HG02885 (cell line): ENCODE data around the gene STIM2.

Experiments used
- ATAC-seq: cut with Tn5 transposase; IDR thresholded peaks from one replicate; pipeline ENCODE4 v1.9.1; 2021; ENCODE audit warnings: mild to moderate bottlenecking; ENCODE audit not compliant: unreplicated experiment, poor library complexity

The STIM2 gene

GRCh38 chr4:26866781-26867180 lies 6.1 kb downstream of the STIM2 start:
- ATAC-seq = no peak

GRCh38 chr4:26867914-26868684 lies 7.5 kb downstream of the STIM2 start:
- ATAC-seq = no peak

DNA sequence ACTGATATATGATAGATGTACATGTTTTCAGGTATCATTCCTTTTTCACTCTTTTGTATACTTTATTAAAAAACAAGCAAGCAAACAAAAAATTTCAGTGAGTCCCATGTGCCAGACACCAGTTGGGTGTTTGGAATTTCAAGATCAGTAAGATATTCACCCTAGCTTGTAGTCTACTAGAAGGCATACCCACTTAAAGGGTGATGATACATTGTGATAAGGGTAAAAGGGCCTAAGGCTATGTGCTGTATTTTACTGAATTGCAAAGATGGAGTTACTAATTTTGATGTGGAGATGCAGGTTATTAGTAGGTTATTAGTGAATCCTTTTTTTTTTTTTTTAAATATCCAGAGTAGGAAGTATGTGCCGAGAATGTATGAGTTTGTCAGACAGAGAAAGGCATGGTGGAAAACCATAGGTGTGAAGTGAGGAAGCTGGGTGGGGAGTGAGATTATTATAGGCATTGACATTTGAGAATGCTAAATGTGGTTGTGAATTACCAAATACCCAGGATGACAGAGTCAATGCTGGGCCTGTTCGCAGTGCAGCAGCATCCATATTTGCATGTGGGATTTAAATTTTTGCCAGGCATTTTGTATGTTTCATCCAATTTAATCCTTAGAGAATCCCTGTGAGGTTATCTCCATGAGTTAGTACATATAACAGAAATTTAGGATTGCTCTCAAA lies 10.1 kb downstream of the STIM2 start:
- ATAC-seq = no peak

DNA sequence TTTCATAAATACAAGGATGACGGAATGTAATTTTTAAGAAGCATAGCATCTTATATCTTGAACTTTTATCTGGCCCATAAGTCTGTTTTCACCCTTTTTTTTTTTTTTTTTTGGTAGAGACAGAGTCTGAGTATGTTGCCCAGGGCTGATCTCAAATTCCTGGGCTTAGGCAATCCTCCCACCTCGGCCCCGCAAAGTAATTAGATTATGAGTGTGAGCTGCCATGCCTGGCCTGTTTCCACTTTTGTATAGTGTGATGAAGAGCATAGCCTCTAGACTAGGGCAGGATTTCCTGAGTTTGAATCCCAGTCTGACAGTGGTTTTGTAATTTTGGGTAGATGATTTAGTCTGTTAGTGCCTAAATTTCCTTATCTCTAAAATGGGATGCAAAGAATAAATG lies 11.0 kb downstream of the STIM2 start:
- ATAC-seq = no peak

DNA sequence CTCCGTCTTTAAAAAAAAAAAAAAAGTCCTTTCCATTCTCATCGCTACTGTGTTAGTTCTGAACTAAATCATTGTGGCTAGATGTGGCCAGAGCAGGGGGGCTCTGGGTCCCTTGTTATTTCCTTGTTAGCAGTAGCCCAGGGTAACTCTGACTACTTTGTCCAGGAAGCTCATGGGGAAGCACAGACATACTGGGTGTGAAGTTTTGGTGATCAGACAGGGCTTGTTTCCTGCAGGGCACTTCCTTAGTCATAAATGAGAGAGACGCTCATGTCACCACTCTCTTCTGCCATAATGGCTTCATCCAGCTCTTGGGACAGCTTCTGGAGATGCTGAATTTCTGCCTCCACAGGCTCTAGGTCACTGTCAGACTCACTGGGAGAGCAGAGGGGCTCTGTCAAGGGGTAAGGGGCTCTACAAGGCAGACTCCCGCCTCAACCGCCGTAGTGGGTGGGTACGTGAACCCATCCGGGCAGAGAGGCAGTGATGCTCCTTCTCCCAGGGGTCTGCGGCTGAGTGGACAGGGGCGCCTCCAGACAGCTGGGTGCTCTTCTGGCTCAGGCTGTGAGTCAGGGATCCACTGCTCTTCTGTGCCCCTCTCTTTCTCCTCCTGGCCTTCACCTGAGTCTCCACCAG lies 12.9 kb downstream of the STIM2 start:
- peak; percentile 63 for ATAC-seq

DNA sequence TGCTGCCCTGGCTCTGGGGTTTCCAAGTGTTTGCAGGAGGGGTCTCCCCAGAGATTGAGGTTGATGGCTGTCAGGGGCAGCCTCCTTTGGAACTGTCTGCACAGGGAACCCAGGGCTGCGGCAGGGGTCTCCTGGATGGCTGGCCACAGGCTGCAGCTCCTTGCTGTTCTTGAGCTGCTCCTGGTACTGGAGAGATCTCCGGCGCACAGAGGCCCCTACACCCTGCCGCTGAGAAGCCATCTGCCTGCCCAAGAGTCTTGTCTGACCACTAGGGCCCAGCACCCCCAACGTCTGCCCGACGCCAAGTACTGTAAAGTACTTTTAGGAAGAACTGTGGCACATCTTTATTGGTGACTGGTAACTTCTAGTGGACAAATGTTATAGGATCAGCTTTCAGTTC lies 13.5 kb downstream of the STIM2 start:
- no peak for ATAC-seq

- no peak for ATAC-seq
These were observed 16.8 kb downstream of the STIM2 start for GRCh38 chr4:26877406-26877805.

DNA sequence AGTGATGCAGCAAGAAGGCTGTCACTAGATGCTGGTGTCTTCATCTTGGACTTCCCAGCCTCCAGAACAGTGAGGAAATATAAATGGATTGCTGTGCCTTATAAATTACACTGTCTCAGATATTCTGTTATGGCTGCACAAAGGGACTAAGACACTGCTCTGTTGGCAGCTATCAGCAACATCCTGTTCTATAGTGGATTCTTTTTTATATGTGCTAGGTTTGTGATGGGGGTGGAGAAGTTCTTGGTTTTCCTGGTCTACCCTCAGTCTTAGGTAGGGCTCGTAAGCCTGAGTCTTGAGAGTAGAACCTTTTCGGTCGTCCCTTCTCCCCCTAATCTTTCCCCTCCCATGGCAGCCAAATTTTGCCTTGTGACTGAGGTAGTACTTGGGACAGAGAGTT lies 17.3 kb downstream of the STIM2 start:
- no peak for ATAC-seq

DNA sequence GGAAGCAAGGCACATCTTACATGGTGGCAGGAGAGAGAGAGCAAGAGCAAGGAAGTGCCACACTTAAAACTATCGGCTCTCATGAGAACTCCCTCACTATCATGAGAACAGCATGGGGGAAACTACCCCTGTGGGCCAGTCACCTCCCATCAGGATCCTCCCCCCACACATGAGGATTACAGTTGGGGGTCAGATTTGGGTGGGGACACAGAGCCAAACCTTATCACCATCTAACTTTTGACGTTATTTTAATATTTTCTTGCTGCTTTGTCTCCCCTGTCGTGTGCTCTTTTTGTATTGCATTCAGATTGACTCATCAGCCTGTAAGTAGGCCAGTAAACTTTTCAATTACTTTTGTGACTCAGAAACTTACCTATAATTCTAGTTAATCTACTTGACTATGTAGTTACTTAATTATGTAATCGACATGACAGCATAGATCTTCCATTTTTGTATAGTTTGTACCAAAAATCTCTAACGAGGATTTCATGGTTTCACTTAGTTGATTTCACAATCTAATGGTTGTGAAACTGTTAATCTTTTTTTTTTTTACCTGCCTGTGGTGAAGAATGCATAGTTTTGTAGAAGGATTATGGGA lies 18.3 kb downstream of the STIM2 start:
- no peak for ATAC-seq

DNA sequence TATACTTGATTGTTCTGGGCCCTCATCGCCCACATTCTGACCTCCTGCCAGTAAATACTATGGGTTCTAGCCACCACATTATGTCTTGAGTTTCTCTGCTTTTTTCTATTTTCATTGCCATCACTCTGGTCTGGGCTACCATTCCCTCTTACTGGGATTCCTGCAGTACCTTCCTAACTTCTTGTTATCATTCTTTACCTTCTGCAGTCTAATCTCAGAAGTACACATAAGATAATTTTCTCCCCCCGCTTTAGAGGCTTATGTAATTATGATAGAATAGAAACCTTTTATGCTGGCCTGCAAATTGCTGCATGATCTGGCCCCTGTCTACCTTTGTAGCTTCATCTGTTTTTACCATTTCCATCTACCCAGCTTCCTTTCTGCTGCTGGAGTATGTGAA lies 19.2 kb downstream of the STIM2 start:
- ATAC-seq = no peak

DNA sequence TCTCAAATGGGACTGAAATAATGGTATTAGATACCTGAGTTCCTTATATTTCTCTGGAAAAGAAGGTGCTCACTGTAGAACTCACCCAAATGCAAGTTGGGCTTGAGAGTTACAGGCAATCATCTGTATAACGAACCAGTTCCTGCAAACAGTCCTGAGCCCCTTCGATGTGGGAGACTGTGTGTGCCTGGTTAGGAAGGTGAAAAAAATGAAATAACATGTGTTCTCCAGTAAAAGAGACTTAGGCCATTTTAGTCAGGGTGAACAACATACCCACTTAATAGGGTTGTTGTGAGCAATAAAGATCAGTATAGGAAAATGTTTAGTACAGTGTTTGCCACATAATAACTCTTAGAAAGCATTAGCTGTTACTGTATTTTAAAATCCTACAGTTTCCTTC lies 23.4 kb downstream of the STIM2 start:
- ATAC-seq = peak; percentile 1

DNA sequence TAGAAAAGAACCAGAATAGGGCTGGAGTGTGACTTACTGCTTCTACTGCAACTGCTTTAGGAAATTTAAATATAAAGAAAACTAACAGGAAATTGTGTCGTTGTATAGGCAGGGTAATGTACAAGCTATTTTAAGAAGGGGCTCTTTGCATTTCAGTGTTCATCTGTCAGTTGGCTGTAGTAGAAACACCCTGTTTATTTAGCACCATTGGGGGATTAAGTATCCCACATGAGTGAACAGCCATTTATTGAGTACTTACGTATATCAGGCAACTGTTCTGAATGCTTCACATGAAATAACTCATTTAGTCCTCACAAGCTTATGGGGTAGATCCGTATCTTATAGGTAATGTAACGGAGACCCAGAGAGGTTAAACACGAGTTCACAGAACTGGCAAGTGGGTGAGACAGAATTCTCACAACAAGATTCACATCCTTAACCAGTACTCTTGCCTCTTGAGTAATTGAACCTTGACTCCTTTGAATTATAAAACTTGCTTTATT lies 23.9 kb downstream of the STIM2 start:
- peak; percentile 76 for ATAC-seq

DNA sequence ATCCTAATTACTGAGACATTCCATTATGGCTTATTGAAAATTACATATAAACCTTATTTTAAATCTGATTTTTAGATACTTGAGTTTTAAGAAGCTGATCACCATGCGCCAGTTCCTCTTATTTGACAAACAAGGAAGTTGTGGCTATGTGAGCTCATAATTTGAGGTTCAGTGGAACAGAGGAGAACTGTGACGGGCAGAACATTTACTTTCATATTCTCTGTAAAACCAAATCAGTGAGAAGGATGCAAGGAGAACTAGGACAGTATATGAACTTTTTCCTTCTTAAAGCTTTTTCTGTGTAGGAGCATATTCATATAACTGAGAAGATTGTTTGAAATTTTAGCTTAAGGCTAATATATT lies 25.3 kb downstream of the STIM2 start:
- ATAC-seq = peak; percentile 75

DNA sequence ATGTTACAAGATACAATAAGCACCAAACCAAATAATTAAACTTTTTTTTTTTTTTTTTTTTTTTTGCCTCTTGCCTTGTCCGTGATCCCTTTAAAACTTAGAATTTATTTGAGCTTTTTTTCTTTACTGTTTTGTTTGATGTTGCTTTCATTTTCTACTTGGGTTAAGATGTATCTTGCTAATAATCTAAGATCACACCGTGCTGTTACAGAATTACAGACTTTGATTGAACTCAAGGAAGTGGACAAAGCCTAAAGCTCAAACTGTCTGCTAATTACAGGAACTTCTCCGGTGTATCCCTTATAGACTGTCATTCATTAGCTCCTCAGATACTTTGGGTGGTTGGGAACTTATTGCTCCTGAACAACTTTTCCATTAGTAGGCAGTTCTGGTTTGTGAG lies 26.5 kb downstream of the STIM2 start:
- no peak for ATAC-seq

- ATAC-seq = no peak
These were observed 27.2 kb downstream of the STIM2 start for GRCh38 chr4:26887809-26888208.

DNA sequence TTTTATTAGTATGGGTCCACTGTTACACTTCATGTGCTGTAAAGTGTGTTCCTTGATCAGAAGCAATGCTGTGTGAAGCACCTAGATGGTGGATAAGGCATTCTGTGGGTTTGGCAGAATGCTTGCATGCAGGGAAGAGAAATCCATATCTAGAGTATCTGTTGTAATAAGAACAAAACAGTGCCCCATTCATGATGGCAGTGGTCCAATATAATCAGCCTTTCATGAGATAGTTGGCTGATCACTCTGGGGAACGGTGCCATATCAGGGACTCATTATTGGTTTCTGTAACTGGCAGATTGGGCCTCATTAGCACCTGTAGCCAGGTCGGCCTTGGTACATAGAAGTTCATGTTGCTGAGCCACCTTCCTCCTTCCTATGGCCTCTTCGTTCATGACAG lies 28.7 kb downstream of the STIM2 start:
- no peak for ATAC-seq

GRCh38 chr4:26891054-26891453 lies 30.4 kb downstream of the STIM2 start:
- no peak for ATAC-seq

GRCh38 chr4:26891867-26892266 lies 31.2 kb downstream of the STIM2 start:
- ATAC-seq = no peak

- ATAC-seq = no peak
These were observed 32.0 kb downstream of the STIM2 start for GRCh38 chr4:26892480-26893150.

- ATAC-seq = no peak
These were observed 32.9 kb downstream of the STIM2 start for GRCh38 chr4:26893491-26893890.
